CD14-positive monocyte (primary cell): ENCODE data around the gene POLR2B. TPM values are rescaled to one million over a fixed set of nuclear protein-coding genes. Genes with fewer than 3 reads are reported as not detected.
A peak's percentile ranks its signal among the peaks of the same experiment; 100 is the strongest.

Experiments used
- DNase-seq, 3 donors: peaks; one replicate each; pipeline ENCODE4 v3.0.0-alpha.2; 2011 to 2022
- H2AFZ ChIP-seq: 2 replicates; pipeline ENCODE4 v1.6.0; 2012; ENCODE audit warnings: mild to moderate bottlenecking, low read depth, low read length, inconsistent platforms; ENCODE audit not compliant: insufficient read depth, poor library complexity, severe bottlenecking
- H3K27ac ChIP-seq, 2 donors: 1 replicate in 1 of 2; 2 replicates in 1 of 2; pipeline ENCODE4 v1.5.1; 2012 to 2013; ENCODE audit warnings: low read length in 2 of 2, control low read depth in 1 of 2, inconsistent platforms in 1 of 2, low read depth in 1 of 2, mild to moderate bottlenecking in 1 of 2
- H3K27me3 ChIP-seq, 2 donors: one replicate each; pipeline versions ENCODE4 v1.6.0 to v1.6.1; 2011 to 2013; ENCODE audit warnings: low read length in 2 of 2; ENCODE audit not compliant: control insufficient read depth in 2 of 2, insufficient read depth in 2 of 2
- H3K36me3 ChIP-seq, 2 donors: replicated peaks in 1 of 2; 1 replicate in 1 of 2; 2 replicates in 1 of 2; pipeline versions ENCODE4 v1.5.1 to v1.6.1; 2012 to 2013; ENCODE audit warnings: low read length in 2 of 2, control low read depth in 1 of 2, inconsistent platforms in 1 of 2, mild to moderate bottlenecking in 1 of 2; ENCODE audit not compliant: insufficient read depth in 2 of 2, control insufficient read depth in 1 of 2
- H3K4me1 ChIP-seq, 2 donors: 1 replicate in 1 of 2; 2 replicates in 1 of 2; pipeline versions ENCODE4 v1.5.1 to v1.6.1; 2012 to 2013; ENCODE audit warnings: low read length in 2 of 2, control low read depth in 1 of 2, inconsistent platforms in 1 of 2, mild to moderate bottlenecking in 1 of 2, moderate library complexity in 1 of 2; ENCODE audit not compliant: insufficient read depth in 2 of 2, control insufficient read depth in 1 of 2
- H3K4me2 ChIP-seq: replicated peaks from 2 replicates; pipeline ENCODE3; 2012; ENCODE audit warnings: low read length, moderate library complexity, mild to moderate bottlenecking; ENCODE audit not compliant: poor library complexity, severe bottlenecking; ENCODE audit errors: extremely low read depth
- H3K4me3 ChIP-seq, 3 experiments: fragments of 200-600 bp in 1 of 3; sonication (generic) in 1 of 3; replicated peaks in 1 of 3; 1 replicate in 2 of 3; 2 replicates in 1 of 3; pipeline ENCODE4 v1.5.1; 2011 to 2013; ENCODE audit warnings: low read length in 3 of 3, mild to moderate bottlenecking in 3 of 3, control low read depth in 2 of 3, low read depth in 2 of 3, inconsistent platforms in 1 of 3, moderate library complexity in 1 of 3
- H3K79me2 ChIP-seq: 2 replicates; pipeline ENCODE4 v1.6.0; 2012; ENCODE audit warnings: mild to moderate bottlenecking, control low read depth, inconsistent platforms, low read length, moderate library complexity; ENCODE audit not compliant: insufficient read depth
- H3K9ac ChIP-seq: 2 replicates; pipeline ENCODE4 v1.6.0; 2017; ENCODE audit warnings: low read length, mild to moderate bottlenecking; ENCODE audit not compliant: insufficient read depth, poor library complexity, severe bottlenecking
- H3K9me3 ChIP-seq, 2 donors: replicated peaks in 1 of 2; 1 replicate in 1 of 2; 2 replicates in 1 of 2; pipeline versions ENCODE4 v1.5.1 to v1.6.1; 2012 to 2013; ENCODE audit warnings: low read length in 2 of 2, control low read depth in 1 of 2; ENCODE audit not compliant: control insufficient read depth in 1 of 2, insufficient read depth in 1 of 2
- H4K20me1 ChIP-seq: 2 replicates; pipeline ENCODE4 v1.6.0; 2012; ENCODE audit warnings: mild to moderate bottlenecking, low read length, control low read depth, moderate library complexity; ENCODE audit not compliant: insufficient read depth
- H3K27ac Mint-ChIP-seq, 7 donors: one replicate each; pipeline ENCODE4 v1.8.0; 2020; ENCODE audit warnings: mild to moderate bottlenecking in 7 of 7, mixed read lengths in 7 of 7, moderate library complexity in 6 of 7, inconsistent platforms in 2 of 7
- H3K27me3 Mint-ChIP-seq, 3 donors: one replicate each; pipeline ENCODE4 v1.8.0; 2021 to 2022; ENCODE audit warnings: low read depth in 3 of 3, mild to moderate bottlenecking in 3 of 3, mixed read lengths in 3 of 3, moderate library complexity in 3 of 3, inconsistent platforms in 1 of 3
- H3K36me3 Mint-ChIP-seq, 2 donors: one replicate each; pipeline ENCODE4 v1.8.0; 2020; ENCODE audit warnings: mixed read lengths in 2 of 2, inconsistent platforms in 1 of 2, mild to moderate bottlenecking in 1 of 2
- H3K4me1 Mint-ChIP-seq: one replicate; pipeline ENCODE4 v1.8.0; 2020; ENCODE audit warnings: mild to moderate bottlenecking, mixed read lengths
- H3K4me3 Mint-ChIP-seq, 2 donors: one replicate each; pipeline ENCODE4 v1.8.0; 2020; ENCODE audit warnings: mild to moderate bottlenecking in 2 of 2, mixed read lengths in 2 of 2, moderate library complexity in 1 of 2
- H3K9me3 Mint-ChIP-seq, 7 donors: one replicate each; pipeline ENCODE4 v1.8.0; 2020 to 2022; ENCODE audit warnings: mixed read lengths in 7 of 7, mild to moderate bottlenecking in 6 of 7, moderate library complexity in 6 of 7, inconsistent platforms in 2 of 7
- WGBS: methylation state at CpG from one replicate; pipeline ENCODE4 v1.1.5; 2013; ENCODE audit warnings: missing lambda C conversion rate; ENCODE audit not compliant: insufficient coverage; 5-methylcytosine and 5-hydroxymethylcytosine counted together
- intact Hi-C, 2 donors: fragments of 100-400 bp; cut with micrococcal nuclease; formaldehyde crosslinking; loops; one replicate each; pipeline versions ENCODE4 v1.15.0 to v1.15.1; 2023
- polyA plus RNA-seq, 3 donors: library from polyadenylated mRNA; depleted of rRNA in 1 of 3; unstranded in 2 of 3; stranded (reverse) in 1 of 3; fragments of 300-500 nt in 2 of 3; fragments of >200 nt in 1 of 3; fragmentation: Illumina TruSeq in 2 of 3; gene quantifications; 1 replicate in 2 of 3; 2 replicates in 1 of 3; pipeline ENCODE4 v1.2.3, GENCODE V29; 2012 to 2021
- TF ChIP-seq, protein P1 (sequence below): fragments of 200-600 bp; IDR thresholded peaks from one replicate; pipeline ENCODE4 v1.8.0; 2022; ENCODE audit warnings: antibody characterized with exemption, mild to moderate bottlenecking

Gene POLR2B
- polyA plus RNA-seq, 3 donors, result 29.0 to 42.1 (median 36.1) TPM

DNA sequence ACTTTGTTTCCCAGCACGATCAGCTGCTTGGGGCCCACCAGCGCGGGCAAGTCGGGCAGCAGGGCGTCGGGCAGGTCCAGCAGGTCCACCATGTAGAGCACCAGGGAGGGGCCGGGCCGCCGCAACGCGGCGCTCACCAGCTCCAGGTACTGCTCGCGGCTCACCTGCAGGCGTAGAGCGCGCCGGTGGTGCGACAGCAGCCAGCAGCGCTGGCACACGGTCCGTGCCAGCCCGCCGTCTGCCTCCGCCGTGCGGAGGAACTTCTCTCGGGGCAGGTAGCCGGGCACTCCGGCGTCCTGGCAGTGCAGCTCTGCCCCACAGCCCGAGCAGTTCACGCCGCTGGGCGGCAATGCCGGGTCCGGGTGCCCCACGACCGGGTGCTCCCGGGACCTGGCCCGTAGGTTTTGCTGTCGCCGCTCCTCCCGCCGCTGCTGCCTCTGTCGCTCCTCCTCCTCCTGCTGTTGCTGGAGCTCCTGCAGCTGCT is 1.8 kb upstream of the POLR2B start:
- TF ChIP-seq, protein P1, sequence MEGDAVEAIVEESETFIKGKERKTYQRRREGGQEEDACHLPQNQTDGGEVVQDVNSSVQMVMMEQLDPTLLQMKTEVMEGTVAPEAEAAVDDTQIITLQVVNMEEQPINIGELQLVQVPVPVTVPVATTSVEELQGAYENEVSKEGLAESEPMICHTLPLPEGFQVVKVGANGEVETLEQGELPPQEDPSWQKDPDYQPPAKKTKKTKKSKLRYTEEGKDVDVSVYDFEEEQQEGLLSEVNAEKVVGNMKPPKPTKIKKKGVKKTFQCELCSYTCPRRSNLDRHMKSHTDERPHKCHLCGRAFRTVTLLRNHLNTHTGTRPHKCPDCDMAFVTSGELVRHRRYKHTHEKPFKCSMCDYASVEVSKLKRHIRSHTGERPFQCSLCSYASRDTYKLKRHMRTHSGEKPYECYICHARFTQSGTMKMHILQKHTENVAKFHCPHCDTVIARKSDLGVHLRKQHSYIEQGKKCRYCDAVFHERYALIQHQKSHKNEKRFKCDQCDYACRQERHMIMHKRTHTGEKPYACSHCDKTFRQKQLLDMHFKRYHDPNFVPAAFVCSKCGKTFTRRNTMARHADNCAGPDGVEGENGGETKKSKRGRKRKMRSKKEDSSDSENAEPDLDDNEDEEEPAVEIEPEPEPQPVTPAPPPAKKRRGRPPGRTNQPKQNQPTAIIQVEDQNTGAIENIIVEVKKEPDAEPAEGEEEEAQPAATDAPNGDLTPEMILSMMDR, result no peak
- H3K79me2 ChIP-seq, result peaks cover 79% of the 10 kb centered on the region
- peaks cover 59% of the 10 kb centered on the region for H4K20me1 ChIP-seq
- Mint-ChIP-seq H3K4me3 (peak overlapping the region; percentile 100), H3K27me3 (no peaks in the 10 kb centered on the region), H3K4me1 (peaks cover 35% of the 10 kb centered on the region), H3K9me3 (peaks cover 0 to 9% (median 3%) of the 10 kb centered on the region in 7 donors), H3K27ac (peak overlapping the region; percentile 89 to 98 (median 96)), H3K36me3 (peaks cover 28 to 42% of the 10 kb centered on the region in 2 donors)
- peak overlapping the region; percentile 86 for H3K9ac ChIP-seq
- H3K4me1 ChIP-seq, result peaks cover 34 to 43% of the 10 kb centered on the region in 2 donors
- peaks cover 4 to 14% of the 10 kb centered on the region in 2 donors for H3K9me3 ChIP-seq
- peak; percentile 28 to 42 (median 38) for DNase-seq
- H3K4me2 ChIP-seq, result peak overlapping the region; percentile 96
- WGBS, result under 1% methylated on average over 46 of the region's 46 CpGs
- peaks cover 25 to 29% of the 10 kb centered on the region in 2 donors for H3K36me3 ChIP-seq
- H3K27ac ChIP-seq, result peak overlapping the region; percentile 91 to 95
- peak overlapping the region; percentile 98 for H2AFZ ChIP-seq
- intact Hi-C loops, result loop anchor here (5.0 kb wide), 2 partner anchors 70 to 540 kb away; partner anchors contain the start of genes REST (in 2 of the 2), PAICS (in 1 of the 2) and PPAT (in 1 of the 2)
- H3K27me3 ChIP-seq, result no peaks in the 10 kb centered on the region
- H3K4me3 ChIP-seq, result peak overlapping the region; percentile 86 to 99 (median 87)

DNA sequence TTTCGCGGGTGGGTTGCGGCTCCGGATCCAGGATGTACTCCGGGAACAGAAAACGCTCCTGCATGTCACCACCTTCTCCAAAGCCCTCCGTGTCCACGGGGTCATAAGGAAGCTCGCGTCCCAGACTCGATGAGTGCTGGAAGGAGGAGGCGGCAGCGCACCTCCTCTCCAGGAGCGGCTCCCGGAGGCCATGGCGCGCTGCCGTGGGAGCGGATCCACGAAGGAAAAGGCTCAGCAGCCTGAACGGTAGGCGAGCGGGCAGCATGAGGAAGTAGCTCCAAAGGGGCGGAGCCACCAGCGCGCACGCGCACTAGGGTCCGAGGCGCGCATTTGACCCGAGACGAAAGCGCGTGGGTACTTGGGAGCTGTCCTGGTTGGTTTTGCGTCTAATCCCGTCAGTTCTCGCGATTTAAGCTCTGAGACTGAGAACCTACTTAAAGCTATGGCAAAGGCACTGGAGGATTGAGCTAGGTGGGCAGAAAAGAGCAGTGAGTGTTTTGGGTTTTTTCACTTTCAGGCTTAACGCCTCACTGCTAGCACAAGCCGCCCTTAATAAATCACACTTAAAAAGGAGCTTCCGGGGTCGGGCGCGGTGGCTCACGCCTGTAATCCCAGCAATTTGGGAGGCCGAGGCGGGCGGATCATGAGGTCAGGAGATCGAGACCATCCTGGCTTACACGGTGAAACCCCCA is 1.2 kb upstream of the POLR2B start, which contains the start of gene NOA1:
TSS of gene NOA1 (minus strand) at position 286 of the 692 bp plus-strand sequence. CDS start at position 265, 21 bp downstream.
- Histone ChIP-seq H3K27me3 (no peaks in the 10 kb centered on the region), H3K4me3 (peak within 1 kb of the TSS; percentile 86 to 99 (median 87)), H3K4me2 (peak within 1 kb of the TSS; percentile 96), H3K79me2 (peaks cover 80% of the 10 kb centered on the region), H3K4me1 (peaks cover 34 to 43% of the 10 kb centered on the region in 2 donors), H3K27ac (peak within 1 kb of the TSS; percentile 91 to 95), H3K36me3 (peaks cover 19 to 27% of the 10 kb centered on the region in 2 donors), H3K9me3 (peaks cover 4 to 14% of the 10 kb centered on the region in 2 donors), H2AFZ (peak within 1 kb of the TSS; percentile 98), H4K20me1 (peaks cover 65% of the 10 kb centered on the region), H3K9ac (peak within 1 kb of the TSS; percentile 86)
- WGBS, result under 1% methylated on average over 47 of the region's 51 CpGs
- peaks cover 25 to 39% of the 10 kb centered on the region in 2 donors for H3K36me3 Mint-ChIP-seq
- intact Hi-C loops, result loop anchor here (5.0 kb wide), 2 partner anchors 70 to 540 kb away; partner anchors contain the start of genes REST (in 2 of the 2), PAICS (in 1 of the 2) and PPAT (in 1 of the 2)
- peak; percentile 99 for DNase-seq
- H3K4me3 Mint-ChIP-seq, result peak within 1 kb of the TSS; percentile 100
- TF ChIP-seq, protein P1, result no peak
- no peaks in the 10 kb centered on the region for H3K27me3 Mint-ChIP-seq
- H3K9me3 Mint-ChIP-seq, result peaks cover 0 to 9% (median 3%) of the 10 kb centered on the region in 7 donors
- peaks cover 39% of the 10 kb centered on the region for H3K4me1 Mint-ChIP-seq
- peak within 1 kb of the TSS; percentile 92 to 99 (median 98) for H3K27ac Mint-ChIP-seq
